Stimulated activated naive CD8-positive, alpha-beta T cell treated with anti-CD3 and anti-CD28 coated beads, Interleukin-15, Interleukin-2, amounts not matched to agents 100 ng/mL and 50 ng/mL, for 24 hours (primary cell): ENCODE measurements around the gene OR10J5.
"Not testable (repeated sequence)": the region's sequence is repeated elsewhere in the genome, so short reads cannot be mapped to it uniquely, and the experiment has no call there.

Experiments
- H3K27ac Mint-ChIP-seq: one replicate; pipeline ENCODE4 v1.8.0; 2021; ENCODE audit warnings: mild to moderate bottlenecking, mixed read lengths
- H3K27me3 Mint-ChIP-seq: one replicate; pipeline ENCODE4 v1.8.0; 2021; ENCODE audit warnings: mixed read lengths
- H3K36me3 Mint-ChIP-seq: one replicate; pipeline ENCODE4 v1.8.0; 2021; ENCODE audit warnings: low read depth, mixed read lengths
- H3K4me1 Mint-ChIP-seq: one replicate; pipeline ENCODE4 v1.8.0; 2021; ENCODE audit warnings: low read depth, mixed read lengths
- H3K4me3 Mint-ChIP-seq: one replicate; pipeline ENCODE4 v1.8.0; 2021; ENCODE audit warnings: mild to moderate bottlenecking, mixed read lengths
- H3K9me3 Mint-ChIP-seq: one replicate; pipeline ENCODE4 v1.8.0; 2021; ENCODE audit warnings: mixed read lengths

Gene OR10J5

GRCh38 chr1:159508951-159509350, 26.9 kb downstream of the OR10J5 start:
- Mint-ChIP-seq H3K27me3 (peaks cover 11% of the 10 kb centered on the region), H3K27ac (no peak overlapping the region), H3K9me3 (peaks cover 14% of the 10 kb centered on the region), H3K4me3 (no peak overlapping the region), H3K4me1 (no peaks in the 10 kb centered on the region), H3K36me3 (no peaks in the 10 kb centered on the region)

GRCh38 chr1:159505676-159506075, 30.1 kb downstream of the OR10J5 start:
- no peaks in the 10 kb centered on the region for H3K4me1 Mint-ChIP-seq
- peaks cover 23% of the 10 kb centered on the region for H3K27me3 Mint-ChIP-seq
- H3K4me3 Mint-ChIP-seq: no peak overlapping the region
- H3K27ac Mint-ChIP-seq: no peak overlapping the region
- peaks cover 17% of the 10 kb centered on the region for H3K9me3 Mint-ChIP-seq
- H3K36me3 Mint-ChIP-seq: no peaks in the 10 kb centered on the region

GRCh38 chr1:159501082-159501481, 34.7 kb downstream of the OR10J5 start:
- H3K4me1 Mint-ChIP-seq: no peaks in the 10 kb centered on the region
- peaks cover 24% of the 10 kb centered on the region for H3K9me3 Mint-ChIP-seq
- no peak overlapping the region for H3K4me3 Mint-ChIP-seq
- no peak overlapping the region for H3K27ac Mint-ChIP-seq
- peaks cover 16% of the 10 kb centered on the region for H3K27me3 Mint-ChIP-seq
- no peaks in the 10 kb centered on the region for H3K36me3 Mint-ChIP-seq

- H3K27me3 Mint-ChIP-seq, H3K27ac Mint-ChIP-seq, H3K36me3 Mint-ChIP-seq, H3K4me3 Mint-ChIP-seq, H3K4me1 Mint-ChIP-seq: not testable (repeated sequence)
- H3K9me3 Mint-ChIP-seq: peaks cover 11% of the 10 kb centered on the region
These were observed 41.1 kb downstream of the OR10J5 start for GRCh38 chr1:159494513-159495210.

GRCh38 chr1:159493354-159493753, 42.5 kb downstream of the OR10J5 start:
- H3K4me3 Mint-ChIP-seq: no peak overlapping the region
- H3K27ac Mint-ChIP-seq: no peak overlapping the region
- no peaks in the 10 kb centered on the region for H3K4me1 Mint-ChIP-seq
- peaks cover under 1% of the 10 kb centered on the region for H3K9me3 Mint-ChIP-seq
- H3K36me3 Mint-ChIP-seq: no peaks in the 10 kb centered on the region
- peaks cover 4% of the 10 kb centered on the region for H3K27me3 Mint-ChIP-seq

GRCh38 chr1:159492575-159493323, 43.1 kb downstream of the OR10J5 start:
- Mint-ChIP-seq H3K36me3 (no peaks in the 10 kb centered on the region), H3K4me3 (no peak overlapping the region), H3K4me1 (no peaks in the 10 kb centered on the region), H3K27ac (no peak overlapping the region), H3K27me3 (peaks cover 4% of the 10 kb centered on the region), H3K9me3 (no peaks in the 10 kb centered on the region)
